DND-41 (cell line): ENCODE measurements around the gene ABCF2.

ENCODE experiments used
- ATAC-seq: fragments of 200-7000 bp; cut with Tn5 transposase; 3 replicates; pipeline ENCODE4 v1.9.1; 2021; ENCODE audit warnings: low read depth; ENCODE audit not compliant: insufficient read depth
- DNase-seq: peaks from one replicate; pipeline ENCODE4 v3.0.0-alpha.2; 2020
- H2AFZ ChIP-seq: 2 replicates; pipeline ENCODE4 v1.6.0; 2012; ENCODE audit warnings: low read depth, low read length
- H3K27ac ChIP-seq: 2 replicates; pipeline ENCODE4 v1.5.1; 2012; ENCODE audit warnings: low read length, inconsistent platforms
- H3K27me3 ChIP-seq: fragments of 200-600 bp; sonication (generic); 2 replicates; pipeline ENCODE4 v1.6.0; 2012; ENCODE audit warnings: low read length, mild to moderate bottlenecking, inconsistent platforms; ENCODE audit not compliant: insufficient read depth, poor library complexity
- H3K36me3 ChIP-seq: 2 replicates; pipeline ENCODE4 v1.5.1; 2012; ENCODE audit warnings: low read length, inconsistent platforms; ENCODE audit not compliant: insufficient read depth
- H3K4me1 ChIP-seq: 2 replicates; pipeline ENCODE4 v1.5.1; 2012; ENCODE audit warnings: mild to moderate bottlenecking, low read length; ENCODE audit not compliant: insufficient read depth
- H3K4me2 ChIP-seq: 2 replicates; pipeline ENCODE4 v1.6.0; 2012; ENCODE audit warnings: mild to moderate bottlenecking, moderate library complexity, low read length, inconsistent platforms; ENCODE audit not compliant: insufficient read depth
- H3K4me3 ChIP-seq, 2 experiments: fragments of 200-600 bp in 1 of 2; shearing (Covaris generic) in 1 of 2; 2 replicates each; pipeline ENCODE4 v1.5.1; 2012 to 2016; ENCODE audit warnings: inconsistent platforms in 2 of 2, low read length in 2 of 2, mild to moderate bottlenecking in 2 of 2, low read depth in 1 of 2, moderate library complexity in 1 of 2
- H3K79me2 ChIP-seq: 2 replicates; pipeline ENCODE4 v1.6.0; 2012; ENCODE audit warnings: low read length, inconsistent platforms; ENCODE audit not compliant: insufficient read depth
- H3K9ac ChIP-seq: 2 replicates; pipeline ENCODE4 v1.6.0; 2012; ENCODE audit warnings: low read depth, mild to moderate bottlenecking, inconsistent platforms, low read length, moderate library complexity
- H3K9me3 ChIP-seq: 2 replicates; pipeline ENCODE4 v1.5.1; 2012; ENCODE audit warnings: low read length, moderate library complexity, mild to moderate bottlenecking, inconsistent platforms; ENCODE audit not compliant: insufficient read depth, severe bottlenecking
- H4K20me1 ChIP-seq: 2 replicates; pipeline ENCODE4 v1.6.0; 2012; ENCODE audit warnings: low read length; ENCODE audit not compliant: insufficient read depth
- CTCF ChIP-seq: IDR thresholded peaks from 2 replicates; pipeline ENCODE4 v1.5.1; 2012; ENCODE audit warnings: borderline replicate concordance, low read length, moderate library complexity, mild to moderate bottlenecking; ENCODE audit not compliant: poor library complexity, severe bottlenecking; ENCODE audit errors: extremely low read depth
- EZH2 ChIP-seq: IDR thresholded peaks from 3 replicates; pipeline ENCODE4 v1.6.1; 2012; ENCODE audit warnings: borderline replicate concordance, low read depth, mild to moderate bottlenecking, moderate library complexity, low read length, inconsistent platforms; ENCODE audit not compliant: severe bottlenecking

The ABCF2 gene

GRCh38 chr7:151233804-151234203, 6.8 kb upstream of the ABCF2 start:
- H3K4me3 ChIP-seq = peak overlapping the region; percentile 90 to 92; a peak in 3 of 4 replicates
- H3K79me2 ChIP-seq = peaks cover 47% of the 10 kb centered on the region
- no peaks in the 10 kb centered on the region for H3K27me3 ChIP-seq
- ATAC-seq = no peak
- H2AFZ ChIP-seq = no peak overlapping the region
- peaks cover 34% of the 10 kb centered on the region for H3K4me1 ChIP-seq
- H3K9ac ChIP-seq = peak overlapping the region; percentile 75
- peak overlapping the region; percentile 77 for H3K27ac ChIP-seq
- no peak for DNase-seq
- H3K4me2 ChIP-seq = peak overlapping the region; percentile 76
- H4K20me1 ChIP-seq = peaks cover 46% of the 10 kb centered on the region
- no peaks in the 10 kb centered on the region for H3K9me3 ChIP-seq
- TF ChIP-seq CTCF (no peak), EZH2 (no peak)
- H3K36me3 ChIP-seq = peaks cover 49% of the 10 kb centered on the region

DNA sequence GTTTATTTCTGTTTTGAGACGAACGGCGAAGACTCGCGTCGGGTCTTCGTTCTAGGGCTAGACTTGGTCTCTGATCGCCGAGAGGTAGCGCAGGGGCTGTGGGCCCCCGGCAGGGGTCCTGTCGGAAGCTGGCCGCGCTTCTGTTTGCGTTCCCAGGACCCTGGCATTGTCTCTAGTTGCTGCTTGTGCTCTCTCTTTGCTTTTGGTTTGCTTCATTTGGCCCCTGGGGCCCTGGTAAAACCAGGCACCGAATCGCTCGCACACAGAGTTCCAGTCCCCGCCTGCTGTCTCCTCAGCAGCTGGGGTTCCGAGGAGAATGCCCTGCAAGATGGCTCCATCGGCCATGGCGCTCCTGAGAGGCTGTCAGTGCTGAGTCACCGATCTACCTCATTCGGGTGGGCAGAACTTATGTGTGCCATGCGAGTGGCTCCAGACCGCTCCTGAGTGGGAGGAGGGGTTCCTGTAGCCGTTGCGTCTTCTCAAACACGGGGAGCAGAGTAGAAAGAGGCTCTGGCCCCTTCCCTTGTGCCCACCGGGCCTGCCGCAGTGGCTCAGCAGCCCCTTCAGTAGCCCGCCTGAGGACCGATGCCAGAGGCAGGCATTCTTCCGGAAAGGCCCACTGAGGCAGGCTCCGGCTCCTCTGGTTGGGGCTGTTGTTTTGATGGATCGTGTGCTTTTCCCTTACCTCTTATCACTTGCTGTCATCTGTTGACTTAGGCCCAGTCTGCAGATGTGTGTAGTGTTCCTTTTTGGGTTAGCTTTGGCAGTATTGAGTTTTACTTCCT, 6.1 kb upstream of the ABCF2 start:
- Histone ChIP-seq H3K36me3 (peaks cover 45% of the 10 kb centered on the region), H4K20me1 (peaks cover 43% of the 10 kb centered on the region), H2AFZ (peak overlapping the region; percentile 89; the same call in 1 of the 2 replicates), H3K27me3 (no peaks in the 10 kb centered on the region), H3K4me3 (peak overlapping the region; percentile 90 to 92), H3K27ac (peak overlapping the region; percentile 77), H3K79me2 (peaks cover 47% of the 10 kb centered on the region), H3K4me1 (peaks cover 38% of the 10 kb centered on the region), H3K9ac (peak overlapping the region; percentile 75), H3K9me3 (no peaks in the 10 kb centered on the region), H3K4me2 (peak overlapping the region; percentile 76)
- no peak for TF ChIP-seq EZH2
- peak; percentile 3 for TF ChIP-seq CTCF
- DNase-seq (peak; percentile 76), ATAC-seq (peak; percentile 72)

DNA sequence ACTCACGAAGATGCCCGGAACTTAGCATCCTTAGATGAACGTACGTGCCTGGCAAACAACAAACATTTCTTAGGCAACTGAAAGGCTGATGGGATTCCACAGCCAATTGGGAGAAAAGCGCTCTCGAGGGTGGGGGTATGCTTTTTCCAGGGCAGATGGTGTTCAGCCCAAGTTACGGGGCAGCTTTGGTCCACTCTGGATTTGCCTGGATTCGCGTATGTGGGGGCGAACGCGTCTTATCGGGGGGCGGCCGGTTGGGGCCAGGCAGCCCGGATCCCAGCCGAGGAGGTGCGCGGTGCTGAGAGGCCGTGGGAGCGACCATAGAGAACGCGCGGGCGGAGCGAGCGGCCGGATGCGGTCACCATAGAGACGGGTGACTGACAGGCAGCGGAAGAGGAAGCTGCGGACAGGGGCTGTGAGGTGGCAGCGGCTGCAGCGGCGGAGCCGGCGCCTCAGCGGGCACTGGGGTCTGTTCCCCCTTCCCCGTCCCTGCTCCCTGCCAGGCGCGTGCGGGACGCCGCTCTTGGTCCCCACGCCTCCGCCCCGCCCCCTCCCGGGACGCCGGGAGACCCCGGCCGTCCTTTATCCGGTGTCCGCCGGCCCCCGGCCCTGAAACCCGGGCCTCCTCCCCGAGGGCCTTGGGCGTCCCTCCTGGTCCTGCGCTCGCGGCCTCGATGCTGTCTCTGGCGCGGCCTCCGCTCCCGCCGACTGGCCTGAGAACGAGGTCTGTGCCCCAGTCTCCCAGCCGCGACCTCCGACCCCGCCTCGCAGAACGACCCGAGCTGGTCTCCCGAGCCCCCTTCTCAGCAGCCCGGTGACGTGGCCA, 5.3 kb upstream of the ABCF2 start, which contains the start of gene CHPF2:
Gene CHPF2 (plus strand): TSS at position 393 of the 826 bp plus-strand sequence. CDS start 1,529 bp downstream, outside the sequence.
- Histone ChIP-seq H3K27ac (peak within 1 kb of the TSS; percentile 77), H3K4me2 (peak within 1 kb of the TSS; percentile 76), H3K4me1 (peaks cover 43% of the 10 kb centered on the region), H3K9me3 (no peaks in the 10 kb centered on the region), H3K4me3 (peak within 1 kb of the TSS; percentile 90 to 92), H2AFZ (peak within 1 kb of the TSS; percentile 89), H3K9ac (peak within 1 kb of the TSS; percentile 75), H3K36me3 (peaks cover 37% of the 10 kb centered on the region), H4K20me1 (peaks cover 37% of the 10 kb centered on the region), H3K79me2 (peaks cover 50% of the 10 kb centered on the region), H3K27me3 (no peaks in the 10 kb centered on the region)
- ATAC-seq (peak; percentile 89), DNase-seq (peak; percentile 93)
- TF ChIP-seq EZH2 = no peak

DNA sequence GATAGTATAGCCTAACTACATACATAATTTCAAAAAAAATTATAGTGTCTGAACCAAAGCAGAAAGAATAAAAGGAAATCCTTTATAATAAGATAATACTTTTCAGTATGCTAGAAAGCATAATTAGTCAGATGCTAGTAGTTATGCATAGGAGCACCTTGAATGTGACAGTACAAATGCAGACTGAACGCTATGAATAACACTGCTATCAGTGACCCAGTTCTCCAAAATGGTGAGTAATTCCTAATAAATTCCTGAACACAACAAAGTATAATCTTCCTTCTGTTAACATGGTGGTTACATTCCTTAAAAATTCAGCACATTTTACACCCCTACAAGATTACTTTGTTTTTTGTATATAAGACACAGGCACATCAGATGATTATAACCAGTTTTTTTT, 4.1 kb upstream of the ABCF2 start:
- H2AFZ ChIP-seq = no peak overlapping the region
- ATAC-seq (no peak), DNase-seq (no peak)
- no peaks in the 10 kb centered on the region for H3K9me3 ChIP-seq
- no peaks in the 10 kb centered on the region for H3K27me3 ChIP-seq
- TF ChIP-seq CTCF = no peak
- TF ChIP-seq EZH2 = no peak
- no peak overlapping the region for H3K9ac ChIP-seq
- H3K4me1 ChIP-seq = peaks cover 47% of the 10 kb centered on the region
- H3K27ac ChIP-seq = no peak overlapping the region
- peaks cover 50% of the 10 kb centered on the region for H3K79me2 ChIP-seq
- peak overlapping the region; percentile 76 for H3K4me2 ChIP-seq
- H3K4me3 ChIP-seq = no peak overlapping the region
- peaks cover 25% of the 10 kb centered on the region for H4K20me1 ChIP-seq
- H3K36me3 ChIP-seq = peaks cover 25% of the 10 kb centered on the region
